ENCODE measurements around the gene NPW.

NPW gene

DNA sequence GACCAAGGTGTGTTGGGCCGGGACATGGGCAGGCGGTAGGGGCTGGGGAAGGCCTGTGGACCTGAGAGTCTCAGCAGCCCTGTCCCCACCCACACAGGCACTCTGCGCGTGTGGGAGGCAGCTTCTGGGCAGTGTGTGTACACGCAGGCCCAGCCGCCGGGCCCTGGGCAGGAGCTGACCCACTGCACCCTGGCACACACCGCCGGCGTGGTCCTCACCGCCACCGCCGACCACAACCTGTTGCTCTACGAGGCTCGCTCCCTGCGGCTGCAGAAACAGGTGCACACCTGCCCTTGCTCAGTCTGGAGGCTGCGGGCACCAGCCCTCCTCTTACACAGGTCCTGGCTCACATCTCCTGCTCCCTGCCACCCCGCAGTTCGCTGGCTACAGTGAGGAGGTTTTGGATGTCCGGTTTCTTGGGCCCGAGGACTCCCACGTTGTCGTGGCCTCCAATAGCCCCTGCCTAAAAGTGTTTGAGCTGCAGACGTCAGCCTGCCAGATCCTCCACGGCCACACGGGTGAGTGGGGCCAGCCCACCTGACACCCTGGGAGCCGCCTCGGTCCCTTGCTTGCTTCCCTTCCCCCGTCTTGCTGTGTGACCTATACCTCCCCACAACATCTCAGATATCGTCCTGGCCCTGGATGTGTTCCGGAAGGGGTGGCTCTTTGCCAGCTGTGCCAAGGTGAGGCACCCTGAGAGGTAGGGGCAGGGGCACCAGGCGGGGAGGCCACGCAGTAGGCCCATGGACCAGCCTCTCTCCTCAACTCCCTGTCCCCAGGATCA is 44.0 kb upstream of the NPW start:
- Histone ChIP-seq H3K27ac (no peak overlapping the region), H3K27me3 (replicated peaks) (peaks cover 15% of the 10 kb centered on the region), H3K4me3 (ENCODE audit: low read depth, low read length) (no peak overlapping the region), H3K36me3 (replicated peaks) (peaks cover 47% of the 10 kb centered on the region)
- in situ Hi-C loops (cut with HindIII; ENCODE audit: low pct_ligation_motif_present, low sequenced_read_pairs) = no loop called here
- TF ChIP-seq, protein P1, sequence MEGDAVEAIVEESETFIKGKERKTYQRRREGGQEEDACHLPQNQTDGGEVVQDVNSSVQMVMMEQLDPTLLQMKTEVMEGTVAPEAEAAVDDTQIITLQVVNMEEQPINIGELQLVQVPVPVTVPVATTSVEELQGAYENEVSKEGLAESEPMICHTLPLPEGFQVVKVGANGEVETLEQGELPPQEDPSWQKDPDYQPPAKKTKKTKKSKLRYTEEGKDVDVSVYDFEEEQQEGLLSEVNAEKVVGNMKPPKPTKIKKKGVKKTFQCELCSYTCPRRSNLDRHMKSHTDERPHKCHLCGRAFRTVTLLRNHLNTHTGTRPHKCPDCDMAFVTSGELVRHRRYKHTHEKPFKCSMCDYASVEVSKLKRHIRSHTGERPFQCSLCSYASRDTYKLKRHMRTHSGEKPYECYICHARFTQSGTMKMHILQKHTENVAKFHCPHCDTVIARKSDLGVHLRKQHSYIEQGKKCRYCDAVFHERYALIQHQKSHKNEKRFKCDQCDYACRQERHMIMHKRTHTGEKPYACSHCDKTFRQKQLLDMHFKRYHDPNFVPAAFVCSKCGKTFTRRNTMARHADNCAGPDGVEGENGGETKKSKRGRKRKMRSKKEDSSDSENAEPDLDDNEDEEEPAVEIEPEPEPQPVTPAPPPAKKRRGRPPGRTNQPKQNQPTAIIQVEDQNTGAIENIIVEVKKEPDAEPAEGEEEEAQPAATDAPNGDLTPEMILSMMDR (IDR thresholded peaks at IDR 0.05; ENCODE audit: low read depth, low read length, missing control alignments) = no peak
- no peak for DNase-seq

DNA sequence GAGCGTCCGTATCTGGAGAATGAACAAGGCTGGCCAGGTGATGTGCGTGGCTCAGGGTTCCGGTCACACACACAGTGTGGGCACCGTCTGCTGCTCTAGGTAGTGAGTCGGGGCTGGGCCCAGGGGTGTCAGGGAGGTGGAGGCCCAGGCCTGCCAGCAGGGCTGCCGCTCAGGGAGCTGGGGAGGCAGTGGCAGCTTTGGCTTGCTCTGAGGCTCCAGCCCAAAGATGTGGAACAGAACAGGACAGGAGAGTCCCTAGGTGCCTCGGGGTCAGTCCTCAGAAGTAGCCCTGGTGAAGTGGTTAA is 43.4 kb upstream of the NPW start:
- Histone ChIP-seq H3K27me3 (replicated peaks) (peaks cover 21% of the 10 kb centered on the region), H3K27ac (no peak overlapping the region), H3K4me3 (ENCODE audit: low read depth, low read length) (no peak overlapping the region), H3K36me3 (replicated peaks) (peaks cover 47% of the 10 kb centered on the region)
- in situ Hi-C loops (cut with HindIII; ENCODE audit: low pct_ligation_motif_present, low sequenced_read_pairs) = no loop called here
- DNase-seq = no peak
- TF ChIP-seq, protein P1 (IDR thresholded peaks at IDR 0.05; ENCODE audit: low read depth, low read length, missing control alignments) = no peak

DNA sequence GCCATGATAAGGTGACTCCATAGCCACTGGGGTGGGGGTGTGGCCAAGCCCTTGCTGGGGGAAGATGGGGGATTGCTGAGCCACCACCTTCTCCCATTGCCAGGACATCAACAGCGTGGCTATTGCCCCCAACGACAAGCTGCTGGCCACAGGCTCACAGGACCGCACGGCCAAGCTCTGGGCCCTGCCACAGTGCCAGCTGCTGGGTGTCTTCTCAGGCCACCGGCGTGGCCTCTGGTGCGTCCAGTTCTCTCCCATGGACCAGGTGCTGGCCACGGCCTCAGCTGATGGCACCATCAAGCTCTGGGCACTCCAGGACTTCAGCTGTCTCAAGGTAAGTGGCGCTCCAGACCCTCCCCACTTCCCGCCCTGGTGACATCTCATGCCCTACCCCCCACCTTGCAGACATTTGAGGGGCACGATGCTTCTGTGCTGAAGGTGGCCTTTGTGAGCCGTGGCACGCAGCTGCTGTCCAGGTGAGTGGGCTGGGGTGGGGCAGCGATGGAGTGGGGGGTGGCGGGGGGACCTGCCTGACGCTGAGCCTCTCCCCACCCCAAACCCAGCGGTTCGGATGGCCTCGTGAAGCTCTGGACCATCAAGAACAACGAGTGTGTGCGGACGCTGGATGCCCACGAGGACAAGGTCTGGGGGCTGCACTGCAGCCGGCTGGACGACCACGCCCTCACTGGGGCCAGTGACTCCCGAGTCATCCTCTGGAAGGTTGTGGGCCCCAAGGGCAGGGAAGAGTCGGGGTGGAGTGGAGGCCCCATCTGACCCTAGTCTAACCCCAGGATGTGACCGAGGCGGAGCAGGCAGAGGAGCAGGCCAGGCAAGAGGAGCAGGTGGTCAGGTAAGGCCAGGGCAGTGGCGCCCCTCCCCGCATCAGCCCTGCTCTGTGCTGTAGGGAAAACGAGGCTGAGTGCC is 42.4 kb upstream of the NPW start:
- in situ Hi-C loops (cut with HindIII; ENCODE audit: low pct_ligation_motif_present, low sequenced_read_pairs) = no loop called here
- no peak overlapping the region for H3K27ac ChIP-seq
- H3K27me3 ChIP-seq (replicated peaks) = peaks cover 31% of the 10 kb centered on the region
- no peak for DNase-seq
- H3K4me3 ChIP-seq (ENCODE audit: low read depth, low read length) = no peak overlapping the region
- TF ChIP-seq, protein P1 (IDR thresholded peaks at IDR 0.05; ENCODE audit: low read depth, low read length, missing control alignments) = no peak
- peaks cover 47% of the 10 kb centered on the region for H3K36me3 ChIP-seq (replicated peaks)

DNA sequence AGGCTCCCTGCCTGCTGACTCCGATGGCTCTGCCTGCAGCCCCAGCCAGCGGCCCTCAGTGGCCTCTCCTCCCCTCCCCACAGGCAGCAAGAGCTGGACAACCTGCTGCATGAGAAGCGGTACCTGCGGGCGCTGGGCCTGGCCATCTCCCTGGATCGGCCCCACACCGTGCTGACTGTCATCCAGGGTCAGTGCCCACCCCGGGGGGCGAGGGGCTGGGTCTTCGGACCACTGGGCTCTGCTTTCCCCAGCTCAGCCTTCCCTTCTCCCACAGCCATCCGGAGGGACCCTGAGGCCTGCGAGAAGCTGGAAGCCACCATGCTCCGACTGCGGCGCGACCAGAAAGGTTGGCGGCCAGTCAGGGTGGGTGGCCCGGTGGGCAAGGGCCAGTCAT is 41.7 kb upstream of the NPW start:
- H3K27ac ChIP-seq = no peak overlapping the region
- H3K4me3 ChIP-seq (ENCODE audit: low read depth, low read length) = no peak overlapping the region
- H3K27me3 ChIP-seq (replicated peaks) = peaks cover 34% of the 10 kb centered on the region
- no peak for DNase-seq
- TF ChIP-seq, protein P1 (IDR thresholded peaks at IDR 0.05; ENCODE audit: low read depth, low read length, missing control alignments) = no peak
- peaks cover 47% of the 10 kb centered on the region for H3K36me3 ChIP-seq (replicated peaks)
- in situ Hi-C loops (cut with HindIII; ENCODE audit: low pct_ligation_motif_present, low sequenced_read_pairs) = no loop called here

DNA sequence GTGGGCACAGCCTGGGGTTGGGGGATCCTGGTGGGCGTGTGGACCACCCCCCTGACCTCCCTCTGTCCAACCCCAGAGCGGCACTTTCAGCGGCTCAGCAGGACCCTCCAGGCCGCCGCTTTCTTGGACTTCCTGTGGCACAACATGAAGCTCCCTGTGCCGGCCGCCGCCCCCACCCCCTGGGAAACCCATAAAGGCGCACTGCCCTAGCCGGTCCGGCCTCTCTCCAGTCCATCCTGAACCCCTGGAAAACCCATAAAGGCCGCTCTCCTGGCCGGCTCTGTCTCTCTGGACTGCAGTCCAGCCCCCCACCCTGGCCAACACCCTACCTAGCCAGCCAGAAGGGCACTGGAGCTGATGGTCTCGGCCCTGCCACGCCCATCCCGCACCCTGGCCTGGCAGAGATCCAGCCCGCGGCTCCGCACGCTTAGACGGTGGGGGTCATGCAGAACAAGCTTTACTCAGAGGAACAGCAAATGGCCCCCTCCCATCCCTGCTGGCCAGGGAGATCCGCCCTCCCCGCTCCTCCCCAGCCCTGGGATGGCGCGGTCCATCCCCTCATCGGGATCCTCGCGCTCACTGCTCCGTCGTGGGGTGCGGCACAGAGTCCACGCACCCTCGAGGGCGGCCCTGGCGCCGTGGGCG is 41.0 kb upstream of the NPW start:
- Histone ChIP-seq H3K27ac (no peak overlapping the region), H3K27me3 (replicated peaks) (peaks cover 34% of the 10 kb centered on the region), H3K36me3 (replicated peaks) (peaks cover 47% of the 10 kb centered on the region), H3K4me3 (ENCODE audit: low read depth, low read length) (no peak overlapping the region)
- DNase-seq = no peak
- in situ Hi-C loops (cut with HindIII; ENCODE audit: low pct_ligation_motif_present, low sequenced_read_pairs) = no loop called here
- TF ChIP-seq, protein P1 (IDR thresholded peaks at IDR 0.05; ENCODE audit: low read depth, low read length, missing control alignments) = no peak

Data from brain microvascular endothelial cell (primary cell).